ENCODE measurements around the gene TAOK1. TPM values are rescaled to one million over a fixed set of nuclear protein-coding genes. Genes with fewer than 3 reads are reported as not detected.

Gene TAOK1
- polyA plus RNA-seq, 2 of the 4 experiments (the other 2 are of a cell fraction), result 18.2 to 46.7 TPM

- POLR2A ChIA-PET, result no interaction called here
- CTCF ChIA-PET, result interaction anchor here (1.0 to 1.4 kb wide), 3 partner anchors 9 to 59 kb away, joined by 3 to 4 read pairs (median 3); no protein-coding TSS in a partner anchor
- Histone ChIP-seq H3K9me3 (no peaks in the 10 kb centered on the region), H3K4me1 (no peaks in the 10 kb centered on the region), H3K4me3 (no peak overlapping the region), H3K4me2 (no peak overlapping the region), H3K27ac (no peak overlapping the region)
- no peak for ATAC-seq
- no peak for FAIRE-seq
- TF ChIP-seq EHF (CRISPR knock-in tag; IDR thresholded peaks at IDR 0.05), result no peak
- TF ChIP-seq RAD21 (conservative IDR thresholded peaks at IDR 0.05 in 1 of 2, IDR thresholded peaks at IDR 0.05 in 1 of 2), result no peak
- TF ChIP-seq NFE2L2 (conservative IDR thresholded peaks at IDR 0.05; ENCODE audit: low read length), result no peak
- no peak for TF ChIP-seq ZFP36 (IDR thresholded peaks at IDR 0.05; ENCODE audit: borderline replicate concordance, partially characterized antibody)
- no peak for TF ChIP-seq RFX5 (IDR thresholded peaks at IDR 0.05)
- no peak for TF ChIP-seq MAX (IDR thresholded peaks at IDR 0.05)
- TF ChIP-seq CHD2 (IDR thresholded peaks at IDR 0.05; ENCODE audit: low read length, partially characterized antibody), result no peak
- TF ChIP-seq CBX8 (IDR thresholded peaks at IDR 0.05), result no peak
- 95% methylated on average over 6 of the region's 6 CpGs for WGBS (ENCODE audit: missing lambda C conversion rate)
- DNase-seq (ENCODE audit: low read depth in 1 of 2, low spot score in 1 of 2), result no peak
Measured at GRCh38 chr17:29510953-29511352, 120.8 kb downstream of the TAOK1 start.

GRCh38 chr17:29514792-29515191, 124.6 kb downstream of the TAOK1 start:
- Histone ChIP-seq H3K4me2 (no peak overlapping the region), H3K4me3 (no peak overlapping the region), H3K27ac (no peak overlapping the region), H3K9me3 (no peaks in the 10 kb centered on the region), H3K4me1 (no peaks in the 10 kb centered on the region)
- ChIA-PET CTCF (interaction anchor here (1.1 to 3.0 kb wide), 2 partner anchors 21 to 140 kb away, joined by 3 to 13 read pairs; no protein-coding TSS in a partner anchor), POLR2A (interaction anchor here (0.7 kb wide), 1 partner anchor 102 kb away, joined by 10 read pairs; no protein-coding TSS in a partner anchor)
- DNase-seq (ENCODE audit: low read depth in 1 of 2, low spot score in 1 of 2), result no peak
- WGBS (ENCODE audit: missing lambda C conversion rate), result 61% methylated on average over 2 of the region's 2 CpGs
- FAIRE-seq, result no peak
- TF ChIP-seq PHF8 (IDR thresholded peaks at IDR 0.05; ENCODE audit: borderline replicate concordance, low read depth) (no peak), MAX (IDR thresholded peaks at IDR 0.05) (no peak), ZC3H11A (IDR thresholded peaks at IDR 0.05) (no peak), ZSCAN20 (CRISPR knock-in tag; IDR thresholded peaks at IDR 0.05) (no peak), CTCF (IDR thresholded peaks at IDR 0.05) (no peak), ESRRA (IDR thresholded peaks at IDR 0.05; ENCODE audit: borderline replicate concordance, low read length) (no peak), SMC3 (IDR thresholded peaks at IDR 0.05) (no peak), HDAC2 (IDR thresholded peaks at IDR 0.05) (no peak), E2F6 (IDR thresholded peaks at IDR 0.05; ENCODE audit: borderline replicate concordance, low read depth) (no peak)
- ATAC-seq, result no peak

GRCh38 chr17:29518359-29518758, 128.2 kb downstream of the TAOK1 start:
- H3K4me3 ChIP-seq, result no peak overlapping the region
- no peak for ATAC-seq
- H3K9me3 ChIP-seq, result no peaks in the 10 kb centered on the region
- no peaks in the 10 kb centered on the region for H3K4me1 ChIP-seq
- no peak for FAIRE-seq
- DNase-seq (ENCODE audit: low read depth in 1 of 2, low spot score in 1 of 2), result no peak
- H3K4me2 ChIP-seq, result no peak overlapping the region
- 92% methylated on average over 1 of the region's 1 CpG for WGBS (ENCODE audit: missing lambda C conversion rate)
- ChIA-PET POLR2A (interaction anchor here (1.5 kb wide), 1 partner anchor 224 kb away, joined by 3 read pairs; the partner anchor contains the start of gene NUFIP2), CTCF (interaction anchor here (1.3 to 2.0 kb wide), 3 partner anchors 16 to 148 kb away, joined by 3 to 13 read pairs (median 5); no protein-coding TSS in a partner anchor)
- no peak overlapping the region for H3K27ac ChIP-seq
- no peak for TF ChIP-seq CTCF (IDR thresholded peaks at IDR 0.05)
- TF ChIP-seq ESRRA (IDR thresholded peaks at IDR 0.05; ENCODE audit: borderline replicate concordance, low read length), result no peak
- no peak for TF ChIP-seq MYC (IDR thresholded peaks at IDR 0.05; ENCODE audit: borderline replicate concordance, low read length)
- TF ChIP-seq MAX (IDR thresholded peaks at IDR 0.05), result no peak
- no peak for TF ChIP-seq RCOR1 (IDR thresholded peaks at IDR 0.05; ENCODE audit: low read depth, low read length)
- TF ChIP-seq ELK1 (IDR thresholded peaks at IDR 0.05; ENCODE audit: low read depth, low read length), result no peak
